Prostate gland (tissue), 2 donors: ENCODE results near the gene ARHGEF18. TPM values are rescaled to one million over a fixed set of nuclear protein-coding genes. Genes with fewer than 3 reads are reported as not detected.

Experiments
- DNase-seq: peaks from one replicate; pipeline ENCODE4 v3.0.0-alpha.2; 2019; ENCODE audit warnings: low spot score
- H3K27ac ChIP-seq, 2 donors: fragments of 200-600 bp; sonication (generic); 2 replicates each; pipeline ENCODE4 v1.5.1; 2017 to 2019
- H3K27me3 ChIP-seq: fragments of 200-600 bp; sonication (generic); replicated peaks from 2 replicates; pipeline ENCODE4 v1.5.1; 2019; ENCODE audit not compliant: insufficient read depth
- H3K36me3 ChIP-seq, 2 donors: fragments of 200-600 bp; sonication (generic); 1 replicate in 1 of 2; 2 replicates in 1 of 2; pipeline versions ENCODE4 v1.5.1 to v1.8.1; 2017 to 2019
- H3K4me1 ChIP-seq: fragments of 200-600 bp; sonication (generic); replicated peaks from 2 replicates; pipeline ENCODE4 v1.5.1; 2019
- H3K4me3 ChIP-seq, 2 donors: fragments of 200-600 bp; sonication (generic); 2 replicates each; pipeline ENCODE4 v1.5.1; 2017 to 2019
- H3K9me3 ChIP-seq: fragments of 200-600 bp; sonication (generic); 2 replicates; pipeline ENCODE4 v1.5.1; 2017
- CTCF ChIP-seq, 4 experiments: fragments of 200-600 bp in 2 of 4; fragments of 450-650 bp in 2 of 4; sonication (generic) in 2 of 4; IDR thresholded peaks; 1 replicate in 3 of 4; 2 replicates in 1 of 4; pipeline ENCODE4 v1.5.1; 2016 to 2019; ENCODE audit warnings: antibody characterized with exemption in 4 of 4, mild to moderate bottlenecking in 2 of 4, moderate library complexity in 2 of 4
- POLR2A ChIP-seq: fragments of 450-650 bp; IDR thresholded peaks from one replicate; pipeline ENCODE4 v1.6.1; 2016; ENCODE audit warnings: antibody characterized with exemption, mild to moderate bottlenecking
- POLR2AphosphoS5 ChIP-seq: sonication (generic); formaldehyde crosslinking; IDR thresholded peaks from one replicate; pipeline ENCODE4 v1.6.1; 2017; ENCODE audit warnings: antibody characterized with exemption
- WGBS: methylation state at CpG from one replicate; pipeline ENCODE4 v1.1.5; 2018; 5-methylcytosine and 5-hydroxymethylcytosine counted together
- intact Hi-C: fragments of 100-400 bp; cut with DNase I; formaldehyde crosslinking; loops from one replicate; pipeline ENCODE4 v1.14.2; 2022
- total RNA-seq, 2 donors: library from RNA; depleted of rRNA; stranded (reverse); fragments of >200 nt; gene quantifications; one replicate each; pipeline ENCODE4 v1.1.0, GENCODE V29; 2016

The ARHGEF18 gene
- total RNA-seq, 2 donors from 2014 or later = 44.5 to 52.3 TPM

- WGBS = 55% methylated on average over 14 of the region's 14 CpGs
- no peak for DNase-seq
These were observed 42.5 kb downstream of the ARHGEF18 start for GRCh38 chr19:7391218-7391670.

GRCh38 chr19:7393459-7393858 is 44.7 kb downstream of the ARHGEF18 start:
- Histone ChIP-seq H3K9me3 (no peaks in the 10 kb centered on the region), H3K27me3 (no peaks in the 10 kb centered on the region), H3K36me3 (no peaks in the 10 kb centered on the region), H3K4me3 (no peak overlapping the region), H3K4me1 (no peaks in the 10 kb centered on the region), H3K27ac (no peak overlapping the region)
- intact Hi-C loops = no loop called here
- TF ChIP-seq CTCF (IDR thresholded peaks at IDR 0.05) (no peak), POLR2A (no peak), POLR2AphosphoS5 (no peak)
- WGBS = 75% methylated on average over 2 of the region's 2 CpGs
- no peak for DNase-seq

More at GRCh38 chr19:7391218-7391670, 42.5 kb downstream of the ARHGEF18 start:
- H3K27me3 ChIP-seq = no peaks in the 10 kb centered on the region
- H3K4me3 ChIP-seq = no peak overlapping the region
- intact Hi-C loops = no loop called here
- no peaks in the 10 kb centered on the region for H3K36me3 ChIP-seq
- TF ChIP-seq POLR2A = no peak
- no peak for TF ChIP-seq CTCF (IDR thresholded peaks at IDR 0.05)
- no peak for TF ChIP-seq POLR2AphosphoS5
- H3K4me1 ChIP-seq = no peaks in the 10 kb centered on the region
- H3K27ac ChIP-seq = no peak overlapping the region
- H3K9me3 ChIP-seq = no peaks in the 10 kb centered on the region

- TF ChIP-seq POLR2A (no peak), POLR2AphosphoS5 (no peak), CTCF (IDR thresholded peaks at IDR 0.05) (no peak)
- WGBS = 12% methylated on average over 13 of the region's 13 CpGs
- no peaks in the 10 kb centered on the region for H3K36me3 ChIP-seq
These were observed 45.4 kb downstream of the ARHGEF18 start for GRCh38 chr19:7393939-7394730.

GRCh38 chr19:7394731-7395359 is 46.1 kb downstream of the ARHGEF18 start:
- no peaks in the 10 kb centered on the region for H3K27me3 ChIP-seq
- H3K36me3 ChIP-seq = no peaks in the 10 kb centered on the region
- WGBS = under 1% methylated on average over 61 of the region's 61 CpGs
- H3K9me3 ChIP-seq = no peaks in the 10 kb centered on the region
- TF ChIP-seq POLR2A (peak; percentile 89), POLR2AphosphoS5 (peak; percentile 99), CTCF (IDR thresholded peaks at IDR 0.05) (peak in 1 of 4 experiments; percentile 19)
- no peaks in the 10 kb centered on the region for H3K4me1 ChIP-seq
- intact Hi-C loops = loop anchor here (5.0 kb wide), 1 partner anchor 127 kb away; the partner anchor contains the start of gene MCOLN1
- peak overlapping the region; percentile 69 to 77 for H3K27ac ChIP-seq
- H3K4me3 ChIP-seq = peak overlapping the region; percentile 89 to 99
- DNase-seq = peak; percentile 84

More at GRCh38 chr19:7393939-7394730, 45.4 kb downstream of the ARHGEF18 start:
- no peaks in the 10 kb centered on the region for H3K4me1 ChIP-seq
- H3K27ac ChIP-seq = peak overlapping the region; percentile 69 to 77
- no peaks in the 10 kb centered on the region for H3K27me3 ChIP-seq
- H3K4me3 ChIP-seq = peak overlapping the region; percentile 89 to 99
- intact Hi-C loops = no loop called here
- no peak for DNase-seq
- no peaks in the 10 kb centered on the region for H3K9me3 ChIP-seq
